Right atrium auricular region (tissue), 2 donors: ENCODE measurements around the gene NAALADL2. TPM values are rescaled to one million over a fixed set of nuclear protein-coding genes. Genes with fewer than 3 reads are reported as not detected.

ENCODE experiments used
- DNase-seq: peaks from one replicate; pipeline ENCODE4 v3.0.0-alpha.2; 2019; ENCODE audit warnings: low spot score
- H3K27ac ChIP-seq, 2 donors: fragments of 200-600 bp; sonication (generic); 1 replicate in 1 of 2; 2 replicates in 1 of 2; pipeline ENCODE4 v1.5.1; 2016 to 2019
- H3K27me3 ChIP-seq, 2 donors: fragments of 200-600 bp; sonication (generic); one replicate each; pipeline versions ENCODE4 v1.5.1 to v1.6.0; 2017 to 2019
- H3K36me3 ChIP-seq: fragments of 200-600 bp; sonication (generic); one replicate; pipeline ENCODE4 v1.5.1; 2016
- H3K4me1 ChIP-seq, 2 donors: fragments of 200-600 bp; sonication (generic); one replicate each; pipeline versions ENCODE4 v1.5.1 to v1.6.0; 2017 to 2019
- H3K4me3 ChIP-seq, 2 donors: fragments of 200-600 bp; sonication (generic); 1 replicate in 1 of 2; 2 replicates in 1 of 2; pipeline ENCODE4 v1.5.1; 2017 to 2019; ENCODE audit warnings: mild to moderate bottlenecking in 1 of 2, moderate library complexity in 1 of 2
- H3K9me3 ChIP-seq, 2 donors: fragments of 200-600 bp; sonication (generic); one replicate each; pipeline ENCODE4 v1.5.1; 2019
- total RNA-seq, 2 donors: library from RNA; depleted of rRNA; stranded (reverse); fragments of >200 nt; gene quantifications; one replicate each; pipeline ENCODE4 v1.1.0, GENCODE V29; 2016
- TF ChIP-seq, protein P1 (sequence below), 2 donors: fragments of 200-600 bp; sonication (generic); IDR thresholded peaks; one replicate each; pipeline ENCODE4 v1.5.1; 2019; ENCODE audit warnings: antibody characterized with exemption in 2 of 2

The NAALADL2 gene
- total RNA-seq, 2 donors from 2014 or later = 2.5 to 3.2 TPM

DNA sequence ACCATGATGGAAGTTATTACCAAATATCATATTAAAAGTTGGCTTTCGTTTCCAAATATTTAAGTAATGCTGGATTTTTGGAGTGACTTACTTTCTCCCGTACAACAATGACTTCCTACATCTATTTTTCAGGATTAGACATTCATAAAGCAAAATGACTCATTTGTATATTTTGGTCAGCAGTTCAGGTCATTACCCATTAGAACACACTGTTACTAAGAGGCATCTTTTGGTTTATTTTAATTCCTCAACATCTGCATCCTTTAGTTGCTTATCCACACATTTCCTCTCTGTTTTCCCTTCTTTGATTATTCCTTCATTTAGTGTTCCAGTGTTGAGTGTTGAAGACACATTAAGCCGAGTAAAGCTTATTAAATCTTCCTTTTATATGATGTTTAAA is 348.2 kb downstream of the NAALADL2 start:
- TF ChIP-seq, protein P1, sequence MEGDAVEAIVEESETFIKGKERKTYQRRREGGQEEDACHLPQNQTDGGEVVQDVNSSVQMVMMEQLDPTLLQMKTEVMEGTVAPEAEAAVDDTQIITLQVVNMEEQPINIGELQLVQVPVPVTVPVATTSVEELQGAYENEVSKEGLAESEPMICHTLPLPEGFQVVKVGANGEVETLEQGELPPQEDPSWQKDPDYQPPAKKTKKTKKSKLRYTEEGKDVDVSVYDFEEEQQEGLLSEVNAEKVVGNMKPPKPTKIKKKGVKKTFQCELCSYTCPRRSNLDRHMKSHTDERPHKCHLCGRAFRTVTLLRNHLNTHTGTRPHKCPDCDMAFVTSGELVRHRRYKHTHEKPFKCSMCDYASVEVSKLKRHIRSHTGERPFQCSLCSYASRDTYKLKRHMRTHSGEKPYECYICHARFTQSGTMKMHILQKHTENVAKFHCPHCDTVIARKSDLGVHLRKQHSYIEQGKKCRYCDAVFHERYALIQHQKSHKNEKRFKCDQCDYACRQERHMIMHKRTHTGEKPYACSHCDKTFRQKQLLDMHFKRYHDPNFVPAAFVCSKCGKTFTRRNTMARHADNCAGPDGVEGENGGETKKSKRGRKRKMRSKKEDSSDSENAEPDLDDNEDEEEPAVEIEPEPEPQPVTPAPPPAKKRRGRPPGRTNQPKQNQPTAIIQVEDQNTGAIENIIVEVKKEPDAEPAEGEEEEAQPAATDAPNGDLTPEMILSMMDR (IDR thresholded peaks at IDR 0.05) = no peak
- no peak for DNase-seq

GRCh38 chr3:175208326-175208725 is 349.2 kb downstream of the NAALADL2 start:
- Histone ChIP-seq H3K36me3 (no peaks in the 10 kb centered on the region), H3K4me1 (no peaks in the 10 kb centered on the region), H3K27me3 (no peaks in the 10 kb centered on the region), H3K27ac (no peak overlapping the region), H3K4me3 (no peak overlapping the region), H3K9me3 (no peaks in the 10 kb centered on the region)
- TF ChIP-seq, protein P1 (IDR thresholded peaks at IDR 0.05) = no peak
- no peak for DNase-seq

More for the DNA sequence above, 348.2 kb downstream of the NAALADL2 start:
- Histone ChIP-seq H3K9me3 (no peaks in the 10 kb centered on the region), H3K4me1 (no peaks in the 10 kb centered on the region), H3K4me3 (no peak overlapping the region), H3K27ac (no peak overlapping the region), H3K27me3 (no peaks in the 10 kb centered on the region), H3K36me3 (no peaks in the 10 kb centered on the region)

GRCh38 chr3:175211466-175211865 is 352.3 kb downstream of the NAALADL2 start:
- no peak overlapping the region for H3K27ac ChIP-seq
- no peak overlapping the region for H3K4me3 ChIP-seq
- H3K36me3 ChIP-seq = no peaks in the 10 kb centered on the region
- TF ChIP-seq, protein P1 (IDR thresholded peaks at IDR 0.05) = no peak
- no peaks in the 10 kb centered on the region for H3K9me3 ChIP-seq
- H3K27me3 ChIP-seq = no peaks in the 10 kb centered on the region
- no peak for DNase-seq
- no peaks in the 10 kb centered on the region for H3K4me1 ChIP-seq

- no peaks in the 10 kb centered on the region for H3K9me3 ChIP-seq
- TF ChIP-seq, protein P1 (IDR thresholded peaks at IDR 0.05) = no peak
- no peaks in the 10 kb centered on the region for H3K27me3 ChIP-seq
- no peaks in the 10 kb centered on the region for H3K36me3 ChIP-seq
- no peak overlapping the region for H3K27ac ChIP-seq
- H3K4me1 ChIP-seq = no peaks in the 10 kb centered on the region
- no peak overlapping the region for H3K4me3 ChIP-seq
- DNase-seq = no peak
Measured at GRCh38 chr3:175212896-175213295, 353.8 kb downstream of the NAALADL2 start.

DNA sequence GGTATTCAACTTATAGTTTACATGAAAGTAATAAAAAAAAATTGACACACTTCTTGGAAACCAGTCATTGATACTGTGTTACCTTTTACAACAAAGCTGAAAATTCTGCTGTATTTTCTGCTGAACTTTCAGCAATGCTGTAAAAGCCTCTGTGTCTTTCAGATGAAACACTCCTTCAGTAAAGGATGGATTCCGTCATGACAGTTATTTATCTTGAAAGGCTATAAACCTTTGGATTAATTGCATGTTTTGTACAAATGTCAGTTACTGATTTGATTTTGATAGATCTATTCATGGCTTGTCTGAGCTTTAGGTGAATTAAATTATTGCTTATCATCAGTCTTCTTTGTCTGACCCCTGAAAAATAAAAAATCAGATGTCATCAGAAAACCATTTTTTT is 355.1 kb downstream of the NAALADL2 start:
- Histone ChIP-seq H3K4me1 (no peaks in the 10 kb centered on the region), H3K27me3 (no peaks in the 10 kb centered on the region), H3K4me3 (no peak overlapping the region), H3K27ac (no peak overlapping the region), H3K36me3 (no peaks in the 10 kb centered on the region), H3K9me3 (no peaks in the 10 kb centered on the region)
- TF ChIP-seq, protein P1 (IDR thresholded peaks at IDR 0.05) = no peak
- DNase-seq = no peak

DNA sequence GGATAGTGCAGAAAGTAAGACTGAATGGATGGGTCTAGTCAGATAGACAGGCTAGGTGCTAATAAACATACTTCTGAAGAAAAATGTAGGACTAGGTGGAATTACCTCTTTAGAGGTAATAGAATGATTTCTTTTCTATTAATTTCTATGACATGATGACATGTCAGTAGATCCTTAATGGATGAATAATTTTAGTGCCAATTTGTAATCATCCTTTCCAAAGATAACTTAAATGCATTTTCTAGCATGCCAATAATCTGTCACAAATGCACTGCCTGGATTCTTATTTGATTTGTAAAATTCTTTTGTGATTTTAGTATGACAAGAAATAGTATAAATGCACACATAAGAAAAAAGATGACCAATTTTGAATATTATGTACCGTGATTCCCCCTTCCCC is 356.7 kb downstream of the NAALADL2 start:
- Histone ChIP-seq H3K9me3 (no peaks in the 10 kb centered on the region), H3K4me1 (no peaks in the 10 kb centered on the region), H3K27me3 (no peaks in the 10 kb centered on the region), H3K4me3 (no peak overlapping the region), H3K27ac (no peak overlapping the region), H3K36me3 (no peaks in the 10 kb centered on the region)
- TF ChIP-seq, protein P1 (IDR thresholded peaks at IDR 0.05) = no peak
- no peak for DNase-seq
